Stomach smooth muscle (tissue), 2 donors: ENCODE data around the gene ATG101.

Source experiments
- H3K27ac ChIP-seq: one replicate; pipeline ENCODE4 v1.7.0; 2013; ENCODE audit warnings: mild to moderate bottlenecking, low read length, inconsistent platforms
- H3K27me3 ChIP-seq, 2 donors: one replicate each; pipeline ENCODE4 v1.7.0; 2013; ENCODE audit warnings: low read length in 2 of 2; ENCODE audit not compliant: insufficient read depth in 2 of 2, control insufficient read depth in 1 of 2
- H3K36me3 ChIP-seq, 2 donors: one replicate each; pipeline ENCODE4 v1.7.0; 2013; ENCODE audit warnings: low read length in 2 of 2; ENCODE audit not compliant: control insufficient read depth in 2 of 2, insufficient read depth in 2 of 2
- H3K4me1 ChIP-seq: one replicate; pipeline ENCODE4 v1.7.0; 2013; ENCODE audit warnings: low read length; ENCODE audit not compliant: control insufficient read depth, insufficient read depth
- H3K4me3 ChIP-seq, 2 donors: one replicate each; pipeline ENCODE4 v1.7.0; 2013; ENCODE audit warnings: low read length in 2 of 2
- H3K9ac ChIP-seq, 2 donors: one replicate each; pipeline ENCODE4 v1.7.0; 2013; ENCODE audit warnings: low read length in 2 of 2, mild to moderate bottlenecking in 1 of 2
- H3K9me3 ChIP-seq, 2 donors: one replicate each; pipeline ENCODE4 v1.7.0; 2013; ENCODE audit warnings: low read length in 2 of 2; ENCODE audit not compliant: control insufficient read depth in 2 of 2
- donor health status: healthy.
- donor health status: Pancreatic carcinoma.

ATG101 gene

DNA sequence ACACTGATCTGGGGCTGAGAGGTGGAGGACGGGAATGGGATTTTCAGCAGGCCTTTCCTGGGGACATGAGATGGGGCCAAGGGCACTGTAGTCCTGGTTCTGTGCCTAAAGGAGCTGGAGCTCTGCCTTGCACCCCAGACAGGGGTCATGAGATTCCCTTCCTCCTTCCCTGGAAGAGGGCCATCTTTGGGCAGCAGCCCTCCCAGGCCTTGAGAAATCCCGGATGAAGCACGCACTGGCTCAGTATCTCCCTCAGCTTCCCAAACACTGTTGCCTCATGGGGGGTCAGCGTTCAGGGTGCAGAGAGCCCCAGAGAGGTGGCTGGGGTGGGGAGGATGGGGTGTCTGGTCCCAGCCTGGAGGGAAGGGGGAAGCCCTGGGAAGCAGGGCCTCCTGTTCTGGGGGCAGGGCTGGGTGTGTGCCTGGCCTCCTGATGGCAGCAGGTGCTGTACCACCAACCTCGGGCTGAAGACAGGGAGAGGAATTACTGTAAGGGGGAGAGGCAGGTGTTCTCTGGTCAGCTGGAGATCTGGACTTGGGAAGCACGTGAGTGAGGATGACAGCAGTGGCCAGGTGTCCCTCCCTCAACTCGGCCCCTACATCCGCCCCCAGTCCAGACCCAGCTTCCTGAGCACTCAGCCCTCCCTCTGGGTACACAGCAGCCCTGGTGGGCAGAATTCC lies 26.9 kb upstream of the ATG101 start:
- Histone ChIP-seq H3K27ac (peak overlapping the region; percentile 95), H3K9ac (peak overlapping the region in 1 of 2 donors; percentile 36), H3K9me3 (no peaks in the 10 kb centered on the region), H3K4me1 (peaks cover 62% of the 10 kb centered on the region), H3K27me3 (no peaks in the 10 kb centered on the region), H3K4me3 (peak overlapping the region in 1 of 2 donors; percentile 8), H3K36me3 (no peaks in the 10 kb centered on the region)

DNA sequence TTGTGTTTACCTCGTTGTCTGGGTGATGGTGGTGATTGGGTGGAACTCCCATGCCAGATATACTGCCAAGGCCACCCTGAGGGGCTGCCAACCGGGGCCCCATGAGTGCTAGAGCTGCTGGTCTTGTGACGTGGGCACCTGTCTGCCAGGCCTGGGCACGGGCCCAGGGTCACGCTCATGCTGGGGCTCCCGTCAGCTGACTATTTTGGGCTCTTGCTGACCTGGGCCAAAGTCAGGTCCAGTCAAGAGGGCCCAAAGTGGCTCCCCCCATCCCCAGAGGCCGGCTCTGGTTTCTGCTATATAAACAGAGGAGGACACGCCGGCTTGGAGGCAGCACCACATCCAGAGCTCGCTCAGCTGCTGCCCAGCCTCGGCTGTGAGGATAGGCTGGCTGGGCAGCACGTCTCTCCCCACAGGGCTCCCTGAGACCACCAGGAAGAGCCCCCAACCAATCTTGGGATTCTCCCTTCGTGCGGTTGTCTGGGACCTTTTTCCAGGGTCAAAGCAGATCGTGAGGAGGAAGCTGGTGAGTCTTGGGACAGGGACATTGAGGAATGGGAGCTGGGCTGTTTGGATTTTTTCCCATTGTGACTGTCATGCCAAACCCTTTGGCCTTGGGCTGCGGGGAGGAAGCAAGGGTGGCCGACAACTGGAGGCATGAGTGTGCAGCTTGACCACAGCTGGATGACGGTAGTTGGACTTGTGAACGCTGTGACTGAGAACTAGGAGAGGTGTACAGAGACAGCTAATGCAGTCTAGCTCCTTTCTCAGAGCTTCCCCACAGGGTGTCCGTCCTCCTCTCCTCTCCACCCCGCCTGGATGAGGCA lies 26.2 kb upstream of the ATG101 start:
- Histone ChIP-seq H3K9me3 (no peaks in the 10 kb centered on the region), H3K27me3 (no peaks in the 10 kb centered on the region), H3K36me3 (no peaks in the 10 kb centered on the region), H3K9ac (peak overlapping the region; percentile 43 to 74), H3K4me3 (peak overlapping the region; percentile 2 to 57), H3K27ac (peak overlapping the region; percentile 95), H3K4me1 (peaks cover 56% of the 10 kb centered on the region)

DNA sequence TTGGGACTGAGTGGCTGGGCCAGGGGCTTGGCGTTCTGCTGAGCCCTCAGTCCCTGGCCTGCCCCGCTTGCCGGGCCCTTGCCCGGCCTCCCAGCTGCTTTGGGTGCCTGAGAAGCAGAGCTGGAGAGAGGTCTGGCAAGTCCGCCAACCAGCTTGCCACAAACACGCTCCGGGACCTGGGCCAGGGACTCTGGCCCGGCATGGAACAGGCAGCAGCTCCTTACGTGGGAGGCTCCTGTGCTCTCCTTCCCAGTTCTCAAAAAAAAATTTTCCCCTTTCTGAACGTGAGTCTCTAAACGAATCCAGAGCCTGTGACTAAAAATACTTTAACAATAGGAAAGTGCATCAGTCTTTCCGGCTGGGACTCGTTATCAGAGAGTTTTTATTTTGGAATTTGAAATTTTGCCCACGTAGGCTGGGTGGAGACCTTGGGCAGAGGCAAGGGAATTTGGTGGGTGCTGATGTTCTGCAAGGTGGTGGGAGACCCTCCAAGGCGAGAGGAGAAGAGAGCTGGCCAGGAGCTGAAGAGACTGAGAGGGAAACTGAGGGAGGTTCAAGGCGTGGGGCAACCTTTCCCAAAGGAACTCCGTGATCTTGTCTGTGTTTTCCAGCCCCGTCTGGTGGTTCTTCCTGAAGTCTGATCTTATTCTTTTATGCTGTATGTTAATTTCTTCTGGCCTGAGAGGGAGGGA lies 25.3 kb upstream of the ATG101 start:
- H3K4me1 ChIP-seq, result peaks cover 53% of the 10 kb centered on the region

DNA sequence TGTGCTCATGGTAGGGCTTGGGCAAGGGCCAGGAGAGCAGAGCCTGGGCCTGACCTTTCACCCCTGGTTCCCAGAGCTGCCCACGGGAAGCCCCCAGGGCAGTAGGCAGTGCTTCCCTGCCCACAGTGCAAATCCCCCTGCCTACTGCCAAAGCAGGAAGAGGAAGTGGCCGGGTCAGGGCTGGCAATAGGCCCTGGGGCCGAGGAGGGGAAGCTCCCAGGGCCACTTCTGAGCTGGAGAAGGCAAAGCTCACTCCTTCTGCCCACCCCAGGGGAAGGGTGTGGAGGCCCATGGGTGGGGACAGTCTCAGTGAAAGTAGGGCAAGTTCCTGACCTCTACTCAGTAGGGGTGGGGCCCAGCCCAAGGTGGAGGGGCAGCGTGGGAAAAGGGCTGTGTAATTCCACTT lies 24.0 kb upstream of the ATG101 start:
- no peaks in the 10 kb centered on the region for H3K36me3 ChIP-seq
- H3K9me3 ChIP-seq, result no peaks in the 10 kb centered on the region
- no peaks in the 10 kb centered on the region for H3K27me3 ChIP-seq
- peaks cover 65% of the 10 kb centered on the region for H3K4me1 ChIP-seq
- no peak overlapping the region for H3K9ac ChIP-seq
- H3K27ac ChIP-seq, result no peak overlapping the region
- H3K4me3 ChIP-seq, result no peak overlapping the region

More for the DNA sequence above, 25.3 kb upstream of the ATG101 start:
- no peaks in the 10 kb centered on the region for H3K36me3 ChIP-seq
- H3K9ac ChIP-seq, result peak overlapping the region; percentile 43 to 74
- no peaks in the 10 kb centered on the region for H3K9me3 ChIP-seq
- H3K4me3 ChIP-seq, result peak overlapping the region; percentile 9 to 57
- no peaks in the 10 kb centered on the region for H3K27me3 ChIP-seq
- peak overlapping the region; percentile 95 for H3K27ac ChIP-seq

DNA sequence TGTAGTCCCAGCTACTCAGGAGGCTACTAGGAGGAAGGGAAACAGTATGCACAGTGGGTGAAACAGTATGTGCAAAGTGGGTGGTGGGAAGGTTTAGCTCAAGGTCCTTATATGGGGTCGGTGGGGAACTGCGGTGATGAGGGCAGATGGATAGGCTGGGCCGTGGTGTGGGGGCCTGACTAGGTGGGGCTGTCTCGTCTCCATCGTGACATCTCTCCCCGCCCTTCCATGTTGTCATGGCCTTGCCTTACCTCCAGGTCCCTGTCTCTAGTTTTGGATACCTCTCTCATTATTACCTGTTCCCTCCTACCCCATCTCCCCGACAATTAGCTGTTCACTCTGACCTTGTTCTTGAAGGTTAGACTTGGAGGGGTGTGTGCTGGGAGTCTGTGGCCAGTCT lies 22.9 kb upstream of the ATG101 start:
- Histone ChIP-seq H3K4me3 (no peak overlapping the region), H3K9me3 (no peaks in the 10 kb centered on the region), H3K27ac (no peak overlapping the region), H3K36me3 (no peaks in the 10 kb centered on the region), H3K27me3 (no peaks in the 10 kb centered on the region), H3K4me1 (peaks cover 58% of the 10 kb centered on the region), H3K9ac (no peak overlapping the region)

DNA sequence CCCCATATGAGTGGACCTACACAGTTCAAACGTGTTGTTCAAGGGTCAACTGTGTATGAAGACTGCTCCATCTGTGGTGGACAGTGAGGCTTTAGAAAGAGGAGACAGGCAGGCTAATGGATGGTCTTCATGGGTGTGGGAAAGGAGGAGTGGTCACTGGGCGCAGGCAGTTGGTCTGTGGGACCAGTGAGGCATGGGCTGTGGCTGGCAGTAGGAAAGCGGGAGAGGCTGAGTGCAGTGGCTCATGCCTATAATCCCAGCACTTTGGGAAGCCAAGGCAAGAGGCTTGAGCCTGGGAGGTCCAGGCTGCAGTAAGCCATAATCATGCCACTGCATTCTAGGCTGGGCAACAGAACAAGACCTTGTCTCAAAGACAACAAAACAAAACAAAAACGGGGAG lies 20.5 kb upstream of the ATG101 start:
- no peak overlapping the region for H3K9ac ChIP-seq
- peaks cover 59% of the 10 kb centered on the region for H3K4me1 ChIP-seq
- no peak overlapping the region for H3K27ac ChIP-seq

DNA sequence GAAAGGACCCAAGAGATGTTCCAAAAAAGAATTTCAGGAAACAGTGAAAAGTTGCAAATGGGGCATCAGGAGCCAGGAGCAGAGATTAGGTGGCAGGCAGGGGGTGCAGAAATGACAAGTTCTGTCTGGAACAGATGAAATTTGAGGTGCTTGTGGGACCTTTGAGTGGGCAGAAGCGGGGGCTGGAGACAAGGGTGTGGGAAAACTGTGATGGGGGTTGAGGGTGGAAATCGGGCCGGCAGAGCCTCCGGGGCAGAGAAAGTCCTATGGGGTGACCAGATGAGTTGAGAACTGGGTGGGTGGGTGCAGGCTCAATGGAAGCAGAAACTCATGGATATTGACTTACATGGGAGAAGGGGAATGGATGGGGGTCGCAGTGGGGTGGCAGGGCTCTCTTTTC lies 20.1 kb upstream of the ATG101 start:
- no peak overlapping the region for H3K9ac ChIP-seq
- no peaks in the 10 kb centered on the region for H3K9me3 ChIP-seq
- no peak overlapping the region for H3K27ac ChIP-seq
- H3K36me3 ChIP-seq, result peaks cover 9 to 11% of the 10 kb centered on the region in 2 donors
- peaks cover 57% of the 10 kb centered on the region for H3K4me1 ChIP-seq
- H3K4me3 ChIP-seq, result no peak overlapping the region
- no peaks in the 10 kb centered on the region for H3K27me3 ChIP-seq

More for the DNA sequence above, 20.5 kb upstream of the ATG101 start:
- Histone ChIP-seq H3K27me3 (no peaks in the 10 kb centered on the region), H3K4me3 (no peak overlapping the region), H3K36me3 (peaks cover 5 to 7% of the 10 kb centered on the region in 2 donors), H3K9me3 (no peaks in the 10 kb centered on the region)

DNA sequence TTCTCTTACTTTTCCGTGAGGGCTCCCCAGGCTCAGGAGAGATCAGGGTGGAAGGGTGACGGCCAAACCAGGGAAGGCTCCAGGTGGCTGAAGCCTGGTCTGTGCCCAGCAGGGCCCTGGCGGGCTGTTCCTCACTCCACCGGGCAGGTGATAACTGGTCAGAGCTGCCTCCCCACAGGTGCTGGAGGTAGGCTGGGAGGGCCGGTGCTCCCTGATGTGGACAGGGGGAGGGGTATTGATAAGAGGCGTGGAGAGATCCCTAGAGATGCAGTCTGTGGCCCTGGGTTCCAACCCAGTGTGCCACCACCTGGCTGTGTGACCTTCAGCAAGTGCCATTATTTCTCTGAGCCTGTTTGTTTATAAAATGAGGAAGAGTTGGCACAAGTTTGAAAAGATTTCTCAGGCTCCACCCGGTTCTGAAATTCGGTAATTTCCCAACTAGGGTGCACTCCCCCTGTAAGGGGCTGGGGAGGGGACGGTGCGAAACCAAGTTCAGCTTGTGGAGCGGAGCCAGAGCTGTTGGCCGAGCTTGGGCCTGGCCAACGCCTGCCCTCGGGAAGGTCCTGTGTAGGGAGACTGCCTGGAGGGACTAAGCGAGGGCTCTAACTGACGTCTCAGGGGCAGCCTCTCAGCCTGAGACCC lies 19.5 kb upstream of the ATG101 start:
- Histone ChIP-seq H3K4me1 (peaks cover 57% of the 10 kb centered on the region), H3K4me3 (peak overlapping the region; percentile 84), H3K9ac (peak overlapping the region; percentile 86 to 95), H3K36me3 (peaks cover 12 to 14% of the 10 kb centered on the region in 2 donors), H3K27ac (peak overlapping the region; percentile 95), H3K9me3 (no peaks in the 10 kb centered on the region), H3K27me3 (no peaks in the 10 kb centered on the region)

DNA sequence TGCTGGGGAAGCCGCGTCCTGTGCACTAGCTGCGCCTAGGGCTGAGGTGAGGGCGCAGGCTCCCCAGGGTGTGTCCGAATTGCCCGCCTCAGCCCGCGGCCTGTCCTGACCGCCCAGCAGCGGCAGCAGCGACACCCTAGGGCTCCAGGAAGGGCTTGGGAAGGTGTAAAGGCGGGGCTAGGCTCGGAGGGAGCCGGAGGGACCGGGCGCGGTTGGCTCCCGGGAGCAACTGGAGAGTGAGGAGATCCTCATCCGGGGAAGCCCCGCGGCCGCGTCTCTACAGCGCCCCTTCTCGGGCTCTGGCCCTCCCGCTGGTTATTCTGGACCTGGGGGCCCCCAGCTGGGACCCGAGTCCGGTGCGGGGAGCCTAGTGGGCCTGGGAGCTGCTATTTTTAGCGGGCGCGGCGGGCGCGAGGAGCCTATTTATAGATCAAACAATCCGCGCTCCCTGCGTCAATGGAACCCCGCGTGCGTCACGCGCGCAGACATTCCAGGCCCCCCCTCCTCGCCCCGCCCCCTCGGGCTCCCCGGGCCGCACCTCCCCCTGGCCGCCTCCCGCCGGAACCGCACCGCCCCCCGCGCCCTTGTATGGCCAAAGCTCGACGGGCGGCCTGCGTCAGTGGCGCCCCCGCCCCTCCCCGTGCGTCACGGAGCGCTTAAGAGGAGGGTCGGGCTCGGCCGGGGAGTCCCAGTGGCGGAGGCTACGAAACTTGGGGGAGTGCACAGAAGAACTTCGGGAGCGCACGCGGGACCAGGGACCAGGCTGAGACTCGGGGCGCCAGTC lies 18.8 kb upstream of the ATG101 start, which contains the start of gene NR4A1:
NR4A1 (plus strand) TSS at position 685 of the 784 bp plus-strand sequence. CDS start 2,887 bp downstream, outside the sequence.
- H3K4me1 ChIP-seq, result peaks cover 53% of the 10 kb centered on the region
- peaks cover 17 to 20% of the 10 kb centered on the region in 2 donors for H3K36me3 ChIP-seq
- H3K4me3 ChIP-seq, result peak within 1 kb of the TSS; percentile 94 to 96
- H3K27ac ChIP-seq, result peak within 1 kb of the TSS; percentile 95
- no peaks in the 10 kb centered on the region for H3K27me3 ChIP-seq
- no peaks in the 10 kb centered on the region for H3K9me3 ChIP-seq
- H3K9ac ChIP-seq, result peak within 1 kb of the TSS; percentile 86 to 97
